Caki2 (cell line): ENCODE results near the gene SPAG9. TPM values are rescaled to one million over a fixed set of nuclear protein-coding genes. Genes with fewer than 3 reads are reported as not detected.
"Not testable (repeated sequence)": the region's sequence is repeated elsewhere in the genome, so short reads cannot be mapped to it uniquely, and the experiment has no call there.

Experiments
- DNase-seq: peaks from one replicate; pipeline ENCODE4 v3.0.0-alpha.2; 2015; ENCODE audit warnings: low read depth
- in situ Hi-C: cut with HindIII; loops from 2 replicates; pipeline ENCODE4 v1.10.0; 2016; ENCODE audit warnings: low sequenced_read_pairs, low pct_unique_long_range_greater_than_20kb, mixed read lengths
- total RNA-seq: library from RNA; depleted of rRNA; stranded (reverse); fragments of >200 nt; shearing (Covaris generic); gene quantifications from 2 replicates; pipeline ENCODE4 v1.2.3, GENCODE V29; 2014; ENCODE audit warnings: low replicate concordance

The SPAG9 gene
- total RNA-seq, 1 experiment from 2014 or later = 97.9 TPM

DNA sequence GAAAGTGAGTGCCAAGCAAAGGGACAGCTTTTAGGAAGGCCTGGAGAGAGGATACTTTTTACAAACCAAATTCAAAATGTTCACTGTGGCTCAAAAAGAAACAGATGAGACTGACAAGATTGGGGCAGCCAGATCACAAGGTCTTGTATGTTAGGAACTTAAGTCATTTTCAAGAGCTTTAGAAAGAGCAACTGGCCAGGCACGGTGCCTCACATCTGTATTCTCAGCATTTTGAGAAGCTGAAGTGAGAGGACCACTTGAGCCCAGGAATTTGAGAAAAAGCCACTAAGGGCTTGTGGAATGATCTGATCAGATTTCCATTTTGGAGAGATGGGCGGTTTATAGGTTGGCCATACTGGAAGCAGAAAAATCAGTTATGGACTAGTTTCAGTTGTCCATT is 17.2 kb downstream of the SPAG9 start:
- no peak for DNase-seq
- in situ Hi-C loops = no loop called here

DNA sequence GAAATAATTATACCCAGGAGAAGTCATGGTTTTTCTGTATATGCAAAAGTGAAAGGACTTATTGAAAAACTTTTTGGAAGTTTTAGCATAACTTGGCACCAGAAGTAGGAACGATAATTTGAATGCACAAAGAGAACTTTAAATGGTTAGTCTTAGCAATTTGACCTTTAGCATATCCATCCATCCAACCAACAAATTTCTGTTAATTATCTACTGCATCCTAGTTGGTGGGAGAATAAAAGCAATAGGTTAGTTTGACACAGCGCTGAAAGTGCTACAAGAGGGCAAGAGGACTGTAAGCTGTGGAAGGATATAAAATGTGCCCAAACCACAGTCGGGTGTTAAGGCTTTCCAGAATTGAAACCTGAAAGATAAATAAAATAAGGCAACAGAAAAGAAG is 17.6 kb downstream of the SPAG9 start:
- in situ Hi-C loops = no loop called here
- DNase-seq = peak; percentile 76

DNA sequence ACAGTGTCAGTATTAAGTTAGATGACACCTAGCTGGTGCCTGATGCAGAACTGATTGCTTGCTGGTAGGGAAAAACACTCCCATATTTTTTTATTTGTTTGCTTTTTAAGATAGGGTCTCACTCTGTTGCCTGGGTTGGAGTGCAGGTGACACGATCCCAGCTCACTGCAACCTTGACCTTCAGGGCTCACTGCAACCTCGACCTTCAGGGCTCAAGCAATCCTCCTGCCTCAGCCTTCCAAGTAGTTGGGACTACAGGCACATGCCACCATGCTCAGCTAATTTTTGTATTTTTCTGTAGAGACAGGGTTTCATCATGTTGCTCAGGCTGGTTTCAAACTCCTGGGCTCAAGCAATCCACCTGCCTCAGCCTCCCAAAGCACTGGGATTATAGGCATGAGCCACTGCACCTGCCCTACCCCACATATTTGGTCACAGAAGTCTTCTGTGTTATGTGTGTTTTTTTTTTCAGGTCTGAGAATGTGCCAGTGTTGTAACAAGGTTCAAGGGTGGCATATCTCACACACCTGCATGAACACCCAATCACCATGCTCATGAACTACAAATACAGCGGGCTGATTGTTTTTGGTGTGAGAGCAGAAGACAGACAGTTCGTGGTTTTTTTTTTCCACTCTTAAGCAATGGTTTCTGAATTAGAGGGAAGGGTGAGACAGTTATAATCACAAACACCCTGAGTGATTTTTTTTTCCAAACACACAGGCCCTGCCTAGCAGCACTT is 22.8 kb downstream of the SPAG9 start:
- no peak for DNase-seq
- in situ Hi-C loops = no loop called here

DNA sequence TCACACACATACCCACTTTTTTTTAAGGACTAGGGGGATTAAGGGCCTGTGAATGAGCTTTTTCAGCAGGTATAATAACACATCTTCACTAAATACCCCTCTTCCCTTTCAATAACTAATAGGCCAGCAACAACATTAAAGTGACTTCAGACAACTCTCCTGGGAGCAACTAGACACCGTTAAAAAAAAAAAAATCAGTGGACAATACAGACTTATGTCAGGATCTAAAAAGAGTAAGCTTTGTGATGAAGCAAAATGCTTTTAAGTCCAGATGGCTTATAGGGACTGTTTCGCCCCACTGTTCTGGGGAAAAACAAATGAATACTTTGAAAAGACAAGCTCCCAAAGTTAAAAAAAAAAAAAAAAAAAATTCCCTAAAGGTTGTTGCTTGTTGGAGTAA is 29.0 kb downstream of the SPAG9 start:
- in situ Hi-C loops = no loop called here
- DNase-seq = no peak

DNA sequence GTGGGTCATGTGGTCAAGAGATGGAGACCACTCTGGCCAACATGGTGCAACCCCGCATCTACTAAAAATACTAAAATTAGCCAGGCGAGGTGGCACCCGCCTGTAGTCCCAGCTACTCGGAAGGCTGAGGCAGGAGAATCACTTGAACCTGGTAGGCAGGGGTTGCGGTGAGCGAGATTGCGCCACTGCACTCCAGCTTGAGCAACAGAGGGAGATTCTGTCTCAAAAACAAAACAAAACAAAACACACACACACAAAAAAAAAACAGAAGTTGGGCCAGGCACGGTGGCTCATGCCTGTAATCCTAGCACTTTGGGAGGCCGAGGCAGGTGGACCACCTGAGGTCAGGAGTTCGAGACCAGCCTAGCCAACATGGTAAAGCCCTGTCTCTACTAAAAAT is 31.8 kb downstream of the SPAG9 start:
- DNase-seq, in situ Hi-C loops: not testable (repeated sequence)

DNA sequence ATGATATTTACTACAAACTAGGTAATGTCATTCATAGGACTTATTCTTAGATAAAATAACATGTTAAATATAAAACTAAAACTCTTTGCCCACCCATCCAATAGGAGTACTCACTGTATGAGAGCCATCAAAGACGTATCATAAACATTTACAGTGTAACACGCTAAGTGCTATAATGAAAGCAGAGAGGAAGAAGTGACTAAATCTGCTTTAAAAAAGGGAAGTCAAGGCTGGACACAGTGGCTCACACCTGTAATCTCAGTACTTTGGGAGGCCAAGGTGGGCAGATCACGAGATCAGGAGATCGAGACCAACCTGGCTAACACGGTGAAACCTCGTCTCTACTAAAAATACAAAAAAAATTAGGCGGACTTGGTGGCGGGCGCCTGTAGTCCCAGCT is 32.4 kb downstream of the SPAG9 start:
- DNase-seq = no peak
- in situ Hi-C loops = no loop called here

DNA sequence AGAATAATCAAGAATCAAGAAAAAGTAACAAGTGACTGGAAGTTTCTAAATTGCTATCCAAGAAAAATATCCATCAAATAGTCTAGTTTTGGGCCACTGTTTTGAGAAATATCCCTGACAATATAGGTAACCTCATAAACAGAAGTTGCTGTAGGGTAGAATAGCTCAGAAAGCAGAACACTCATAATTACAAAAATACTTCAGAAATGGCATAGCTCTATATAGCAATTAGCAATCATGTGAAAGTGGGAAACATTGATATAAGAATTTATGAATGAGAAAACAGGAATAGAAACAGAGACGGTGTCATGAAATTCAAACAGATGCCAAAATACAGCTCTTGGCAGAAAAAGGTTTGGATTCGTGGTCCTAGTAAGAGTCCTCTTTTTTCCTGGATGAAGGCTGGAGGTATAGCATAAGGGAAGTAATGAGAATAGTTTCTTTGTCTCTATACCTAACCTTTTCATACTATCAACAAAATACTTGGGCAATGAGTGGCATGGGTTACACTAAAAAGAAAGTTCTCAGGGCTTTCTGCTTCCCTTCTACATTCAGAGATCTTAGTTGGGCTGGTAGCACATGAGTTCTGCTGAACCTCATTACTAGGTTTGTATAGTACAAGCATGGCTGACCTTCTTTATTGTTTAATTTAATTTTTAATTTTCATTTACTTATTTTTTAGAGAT is 33.5 kb downstream of the SPAG9 start:
- in situ Hi-C loops = no loop called here
- DNase-seq = no peak

DNA sequence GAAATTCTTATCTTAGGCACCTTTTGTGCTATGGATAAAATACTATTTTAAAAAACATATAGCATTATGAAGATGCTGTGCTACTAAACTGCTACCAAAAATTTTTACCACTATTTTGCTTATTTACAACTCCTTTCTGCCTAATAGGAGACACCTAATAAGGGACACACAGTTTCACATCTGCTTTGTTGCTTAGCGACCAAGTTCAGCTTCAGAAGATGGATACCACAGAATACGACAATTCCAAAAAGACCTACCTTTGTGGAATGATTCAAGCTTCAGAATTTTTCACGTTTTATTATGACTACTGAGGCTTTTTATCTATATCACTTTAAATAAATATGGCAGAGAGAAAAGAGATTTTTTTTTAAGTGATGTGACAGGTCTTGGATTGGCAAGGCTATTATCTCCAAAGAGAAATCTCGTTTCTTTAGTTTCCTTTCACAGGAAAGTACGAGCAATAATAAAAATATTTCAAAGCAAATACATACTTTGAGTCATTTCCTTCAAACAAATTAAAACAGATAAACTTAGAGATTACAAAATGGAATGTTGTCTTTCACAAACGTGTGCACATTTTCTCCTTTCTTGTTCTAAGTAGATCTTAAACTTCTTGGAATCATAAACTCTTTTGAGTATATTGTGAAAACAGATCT is 35.4 kb downstream of the SPAG9 start:
- no peak for DNase-seq

DNA sequence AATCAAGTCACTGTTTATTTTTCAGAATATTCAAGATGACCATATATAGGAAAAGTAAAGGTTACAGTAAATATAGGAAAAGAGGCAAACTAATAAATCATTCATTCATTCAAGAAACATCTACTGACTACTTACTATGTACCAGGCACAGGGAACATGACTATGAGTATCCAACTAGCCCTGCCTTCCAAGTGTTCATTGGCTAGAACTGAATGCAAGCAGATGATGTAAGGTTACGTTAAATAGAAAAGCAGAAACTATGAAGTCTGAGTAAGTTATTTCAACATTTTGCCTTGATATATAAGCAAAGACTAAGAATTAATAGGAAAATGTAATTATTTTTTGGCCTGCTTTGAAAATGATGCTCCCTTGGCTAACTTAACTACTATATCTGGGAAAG is 36.7 kb downstream of the SPAG9 start:
- no peak for DNase-seq
- in situ Hi-C loops = no loop called here

More for the DNA sequence above, 35.4 kb downstream of the SPAG9 start:
- in situ Hi-C loops = no loop called here

DNA sequence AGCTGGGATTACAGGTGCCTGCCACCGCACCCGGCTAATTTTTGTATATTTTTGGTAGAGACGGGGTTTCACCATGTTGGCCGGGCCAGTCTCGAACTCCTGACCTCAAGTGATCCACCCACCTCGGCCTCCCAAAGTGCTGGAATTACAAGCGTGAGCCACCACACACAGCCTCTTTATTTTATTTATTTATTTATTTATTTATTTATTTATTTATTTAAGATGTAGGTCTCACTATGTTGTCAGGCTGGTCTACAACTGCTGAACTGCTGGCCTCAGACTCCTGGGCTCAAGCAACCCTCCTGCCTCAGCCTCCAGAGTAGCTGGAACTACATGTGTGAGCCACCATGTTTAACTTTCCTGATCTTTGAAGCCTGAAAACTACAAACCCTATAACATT is 37.3 kb downstream of the SPAG9 start:
- in situ Hi-C loops = not testable (repeated sequence)

DNA sequence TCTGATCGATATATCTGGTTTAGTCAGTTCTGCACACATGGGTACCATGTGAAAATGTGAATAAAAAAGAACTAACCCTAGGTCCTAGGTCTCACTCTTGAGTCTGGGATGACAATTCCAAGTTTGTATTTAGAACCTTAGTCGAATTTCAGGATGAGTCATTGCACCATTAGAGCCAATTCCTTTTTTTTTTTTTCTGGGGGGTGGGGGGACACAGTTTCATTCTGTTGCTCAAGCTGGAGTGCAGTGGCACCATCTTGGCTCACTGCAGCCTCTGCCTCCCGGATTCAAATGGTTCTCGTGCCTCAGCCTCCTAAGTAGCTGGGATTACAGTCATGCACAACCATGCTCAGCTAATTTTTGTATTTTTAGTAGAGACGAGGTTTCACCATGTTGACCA is 41.6 kb downstream of the SPAG9 start:
- no peak for DNase-seq
- in situ Hi-C loops = no loop called here

More for the DNA sequence above, 37.3 kb downstream of the SPAG9 start:
- DNase-seq = not testable (repeated sequence)

DNA sequence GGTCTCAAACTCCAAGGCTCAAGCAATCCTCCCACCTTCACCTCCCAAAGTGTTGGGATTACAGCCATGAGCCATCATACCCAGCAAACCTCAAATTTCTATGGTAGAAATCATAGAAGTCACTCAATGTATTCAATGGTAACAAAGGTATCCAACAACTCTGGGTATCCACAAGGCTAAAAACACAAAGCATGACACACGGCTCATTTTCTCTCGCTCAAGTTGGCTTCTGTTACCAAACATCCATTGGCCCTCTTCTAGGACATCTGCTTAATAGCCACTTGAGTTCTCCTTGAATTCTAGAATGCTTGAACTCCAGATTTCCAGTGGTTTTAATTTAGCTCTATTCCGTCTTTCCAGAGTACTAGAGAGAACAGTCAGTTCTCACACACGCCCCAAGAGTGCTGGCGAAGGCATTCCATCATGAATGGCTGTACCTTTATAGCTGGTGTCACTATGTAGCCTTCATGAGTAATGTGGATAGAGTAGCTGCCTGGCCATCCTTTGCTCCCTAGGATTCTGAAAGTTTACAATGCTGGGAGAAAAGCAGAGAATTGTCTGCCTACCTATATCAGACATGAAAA is 42.6 kb downstream of the SPAG9 start:
- DNase-seq = no peak
- in situ Hi-C loops = no loop called here

DNA sequence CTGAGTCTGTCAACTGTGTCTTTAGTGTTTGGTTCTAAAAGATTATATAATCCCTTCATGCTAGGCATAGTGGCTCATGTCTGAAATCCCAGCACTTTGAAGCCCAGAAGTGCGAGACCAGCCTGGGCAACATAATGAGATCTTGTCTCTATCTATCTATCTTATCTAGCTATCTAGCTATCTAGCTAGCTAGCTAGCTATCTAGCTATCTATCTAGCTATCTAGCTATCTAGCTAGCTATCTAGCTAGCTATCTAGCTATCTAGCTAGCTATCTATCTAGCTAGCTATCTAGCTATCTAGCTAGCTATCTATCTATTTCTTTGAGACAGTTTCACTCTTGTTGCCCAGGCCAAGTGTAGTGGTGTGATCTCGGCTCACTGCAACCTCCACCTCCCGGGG is 43.8 kb downstream of the SPAG9 start:
- DNase-seq = no peak
- in situ Hi-C loops = no loop called here

DNA sequence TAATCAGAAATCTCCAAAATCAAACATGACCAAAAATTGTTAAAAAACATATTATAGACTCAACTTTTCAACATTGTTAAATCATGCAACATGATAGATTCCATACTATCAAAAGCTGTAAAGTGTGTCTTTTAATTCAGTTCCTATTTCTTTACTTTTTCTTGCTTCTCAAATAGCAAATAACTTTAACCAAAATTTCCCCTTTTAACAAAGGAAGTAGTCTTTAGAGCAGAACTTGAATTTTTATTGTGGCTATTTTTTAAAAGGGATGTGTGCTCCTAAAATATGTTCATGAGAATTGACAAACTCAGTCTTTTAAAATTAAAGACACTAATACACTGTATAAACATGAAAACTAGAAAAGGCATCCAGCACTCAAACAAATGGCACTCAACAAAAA is 49.1 kb downstream of the SPAG9 start:
- no peak for DNase-seq
- in situ Hi-C loops = no loop called here

DNA sequence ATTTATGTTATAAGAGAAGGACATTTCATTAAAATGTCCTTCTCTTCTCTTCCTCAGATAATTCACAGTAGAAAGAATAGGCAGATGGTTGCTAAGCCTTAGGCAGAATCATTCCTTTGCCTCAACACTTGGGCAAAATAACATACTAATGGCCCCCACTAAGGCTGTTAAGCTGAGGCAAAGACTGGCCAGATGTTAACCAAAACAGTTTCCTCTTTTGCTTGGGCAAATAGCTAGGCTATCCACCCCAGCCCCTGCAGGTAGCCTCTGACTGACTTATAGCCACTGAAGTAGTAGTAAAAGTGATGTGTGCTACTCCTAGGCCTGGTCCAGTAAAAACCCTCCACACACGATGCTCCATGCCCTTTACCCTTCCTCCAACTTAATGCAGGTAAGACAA is 55.2 kb downstream of the SPAG9 start:
- DNase-seq = no peak
- in situ Hi-C loops = no loop called here

DNA sequence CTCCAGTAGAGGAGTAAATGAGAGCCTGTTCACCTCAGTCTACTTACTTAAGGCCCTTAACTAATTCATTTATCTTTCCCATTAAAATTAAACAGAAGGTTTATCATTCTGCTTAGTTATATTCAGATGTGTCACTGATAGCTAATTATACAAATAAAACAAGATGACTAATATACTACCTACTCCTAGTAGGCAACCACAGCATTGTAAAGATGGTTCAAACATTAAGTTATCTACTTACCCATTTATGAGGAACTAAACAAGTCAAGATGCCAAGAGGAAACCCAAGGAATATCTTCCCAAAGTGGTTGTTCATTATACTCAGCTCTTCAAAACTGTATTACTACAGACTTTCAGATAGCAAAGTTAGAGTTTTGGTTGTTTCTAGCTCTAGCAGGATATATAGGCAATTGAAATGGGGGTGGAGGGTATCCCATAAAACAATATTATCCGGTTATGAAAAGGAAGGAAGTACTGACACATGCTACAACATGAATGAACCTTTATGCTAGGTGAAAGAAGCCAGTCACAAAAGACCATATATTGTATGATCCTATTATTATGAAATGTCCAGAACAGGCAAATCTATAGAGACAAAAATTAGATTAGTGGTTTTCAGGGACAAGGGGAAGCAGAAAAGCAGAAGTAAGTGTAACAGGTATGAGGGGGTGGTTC is 56.5 kb downstream of the SPAG9 start:
- no peak for DNase-seq
- in situ Hi-C loops = no loop called here

DNA sequence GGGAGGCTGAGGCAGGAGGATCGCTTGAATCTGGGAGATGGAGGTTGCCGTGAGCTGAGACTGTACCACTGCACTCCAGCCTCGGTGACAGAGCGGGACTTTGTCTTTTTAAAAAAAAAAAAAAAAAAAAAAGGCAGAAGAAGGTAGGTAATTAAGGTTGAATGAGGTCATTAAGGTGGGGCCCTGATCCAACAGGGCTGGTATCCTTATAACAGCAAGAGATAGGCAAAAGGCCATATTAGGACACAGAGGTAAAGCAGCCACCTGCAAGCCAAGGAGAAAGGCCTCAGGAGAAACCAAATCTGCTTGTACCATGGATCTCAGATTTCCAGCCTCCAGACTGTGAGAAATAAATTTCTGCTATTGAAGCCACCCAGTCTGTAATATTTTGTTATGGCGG is 60.3 kb downstream of the SPAG9 start:
- in situ Hi-C loops = no loop called here
- DNase-seq = no peak

DNA sequence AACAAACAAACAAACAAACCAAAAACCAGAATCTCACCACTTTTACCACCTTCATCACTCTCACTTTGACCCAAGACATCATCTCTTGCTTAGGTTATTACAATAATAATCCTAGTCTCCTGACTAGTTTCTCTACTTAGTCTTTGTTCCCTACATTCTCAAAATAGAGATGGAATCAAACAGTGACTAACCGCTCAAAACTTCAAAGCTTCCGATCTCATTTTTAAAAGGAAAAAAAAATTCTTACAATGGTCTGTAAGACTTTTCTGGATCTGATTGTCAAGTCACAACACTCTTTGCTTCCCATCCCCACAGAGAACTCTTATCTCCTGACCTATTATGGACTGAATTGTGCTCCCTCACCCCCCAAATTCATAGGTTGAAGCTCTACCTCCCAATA is 60.9 kb downstream of the SPAG9 start:
- DNase-seq = no peak
- in situ Hi-C loops = no loop called here

DNA sequence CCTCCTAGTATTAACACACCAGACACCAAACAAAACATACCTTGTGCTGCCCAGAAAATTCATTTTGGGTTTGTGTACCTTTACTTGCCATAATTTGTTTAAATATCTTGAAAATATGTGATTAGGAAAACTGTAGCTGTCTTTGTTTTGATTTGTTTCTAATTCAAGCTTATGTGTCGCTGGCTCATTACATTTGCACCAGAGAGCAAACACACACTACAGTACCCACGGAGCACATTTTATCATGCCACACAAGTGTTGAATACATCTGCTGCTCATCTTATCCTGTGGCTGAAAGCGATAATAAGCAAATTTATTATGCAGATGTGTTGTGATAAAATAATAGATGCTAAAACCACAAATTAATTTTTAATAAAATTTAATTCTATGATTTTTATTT is 63.1 kb downstream of the SPAG9 start:
- DNase-seq = no peak
- in situ Hi-C loops = no loop called here
